Measurements from ENCODE around the gene CCDC149.

DNA sequence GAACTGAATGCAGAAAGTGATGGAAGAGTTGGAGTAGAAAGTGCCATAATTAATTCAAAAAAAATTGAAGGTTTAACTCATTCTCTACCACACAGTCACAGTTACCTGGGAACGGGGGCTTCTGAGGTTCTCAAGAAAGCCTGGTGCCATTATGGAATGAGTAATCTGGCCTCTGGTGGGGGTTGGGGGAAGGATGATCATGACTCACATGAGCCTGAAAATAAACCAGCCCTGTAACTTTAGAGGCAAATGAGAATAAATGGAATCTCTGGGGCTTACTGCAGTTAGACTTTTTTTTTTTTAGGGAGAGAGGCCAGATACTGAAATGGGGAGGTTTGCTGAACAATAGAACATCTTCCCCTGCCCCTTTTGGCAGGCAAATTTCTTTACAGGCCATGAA, 62.2 kb downstream of the CCDC149 start:
- TF ChIP-seq, protein P1, sequence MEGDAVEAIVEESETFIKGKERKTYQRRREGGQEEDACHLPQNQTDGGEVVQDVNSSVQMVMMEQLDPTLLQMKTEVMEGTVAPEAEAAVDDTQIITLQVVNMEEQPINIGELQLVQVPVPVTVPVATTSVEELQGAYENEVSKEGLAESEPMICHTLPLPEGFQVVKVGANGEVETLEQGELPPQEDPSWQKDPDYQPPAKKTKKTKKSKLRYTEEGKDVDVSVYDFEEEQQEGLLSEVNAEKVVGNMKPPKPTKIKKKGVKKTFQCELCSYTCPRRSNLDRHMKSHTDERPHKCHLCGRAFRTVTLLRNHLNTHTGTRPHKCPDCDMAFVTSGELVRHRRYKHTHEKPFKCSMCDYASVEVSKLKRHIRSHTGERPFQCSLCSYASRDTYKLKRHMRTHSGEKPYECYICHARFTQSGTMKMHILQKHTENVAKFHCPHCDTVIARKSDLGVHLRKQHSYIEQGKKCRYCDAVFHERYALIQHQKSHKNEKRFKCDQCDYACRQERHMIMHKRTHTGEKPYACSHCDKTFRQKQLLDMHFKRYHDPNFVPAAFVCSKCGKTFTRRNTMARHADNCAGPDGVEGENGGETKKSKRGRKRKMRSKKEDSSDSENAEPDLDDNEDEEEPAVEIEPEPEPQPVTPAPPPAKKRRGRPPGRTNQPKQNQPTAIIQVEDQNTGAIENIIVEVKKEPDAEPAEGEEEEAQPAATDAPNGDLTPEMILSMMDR (IDR thresholded peaks at IDR 0.05 in 2 of 3, conservative IDR thresholded peaks at IDR 0.05 in 1 of 3; ENCODE audit: borderline replicate concordance in 1 of 3, insufficient read depth in 1 of 3, low read depth in 2 of 3, low read length in 2 of 3), result no peak
- TF ChIP-seq POLR2AphosphoS5 (IDR thresholded peaks at IDR 0.05; ENCODE audit: low read depth, low read length) (no peak), SRF (IDR thresholded peaks at IDR 0.05; ENCODE audit: low read depth) (no peak), POLR2A (IDR thresholded peaks at IDR 0.05; ENCODE audit: borderline replicate concordance, extremely low read depth, insufficient read depth, insufficient read length) (no peak), YY1 (IDR thresholded peaks at IDR 0.05; ENCODE audit: extremely low read depth, insufficient replicate concordance, low read depth, low read length) (no peak), EZH2phosphoT487 (IDR thresholded peaks at IDR 0.05; ENCODE audit: borderline replicate concordance) (no peak), EZH2 (IDR thresholded peaks at IDR 0.05) (no peak), RAD21 (IDR thresholded peaks at IDR 0.05; ENCODE audit: low read depth) (no peak)
- TF ChIP-seq, protein P2, sequence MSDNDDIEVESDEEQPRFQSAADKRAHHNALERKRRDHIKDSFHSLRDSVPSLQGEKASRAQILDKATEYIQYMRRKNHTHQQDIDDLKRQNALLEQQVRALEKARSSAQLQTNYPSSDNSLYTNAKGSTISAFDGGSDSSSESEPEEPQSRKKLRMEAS (IDR thresholded peaks at IDR 0.05), result no peak
- TF ChIP-seq, protein P3, sequence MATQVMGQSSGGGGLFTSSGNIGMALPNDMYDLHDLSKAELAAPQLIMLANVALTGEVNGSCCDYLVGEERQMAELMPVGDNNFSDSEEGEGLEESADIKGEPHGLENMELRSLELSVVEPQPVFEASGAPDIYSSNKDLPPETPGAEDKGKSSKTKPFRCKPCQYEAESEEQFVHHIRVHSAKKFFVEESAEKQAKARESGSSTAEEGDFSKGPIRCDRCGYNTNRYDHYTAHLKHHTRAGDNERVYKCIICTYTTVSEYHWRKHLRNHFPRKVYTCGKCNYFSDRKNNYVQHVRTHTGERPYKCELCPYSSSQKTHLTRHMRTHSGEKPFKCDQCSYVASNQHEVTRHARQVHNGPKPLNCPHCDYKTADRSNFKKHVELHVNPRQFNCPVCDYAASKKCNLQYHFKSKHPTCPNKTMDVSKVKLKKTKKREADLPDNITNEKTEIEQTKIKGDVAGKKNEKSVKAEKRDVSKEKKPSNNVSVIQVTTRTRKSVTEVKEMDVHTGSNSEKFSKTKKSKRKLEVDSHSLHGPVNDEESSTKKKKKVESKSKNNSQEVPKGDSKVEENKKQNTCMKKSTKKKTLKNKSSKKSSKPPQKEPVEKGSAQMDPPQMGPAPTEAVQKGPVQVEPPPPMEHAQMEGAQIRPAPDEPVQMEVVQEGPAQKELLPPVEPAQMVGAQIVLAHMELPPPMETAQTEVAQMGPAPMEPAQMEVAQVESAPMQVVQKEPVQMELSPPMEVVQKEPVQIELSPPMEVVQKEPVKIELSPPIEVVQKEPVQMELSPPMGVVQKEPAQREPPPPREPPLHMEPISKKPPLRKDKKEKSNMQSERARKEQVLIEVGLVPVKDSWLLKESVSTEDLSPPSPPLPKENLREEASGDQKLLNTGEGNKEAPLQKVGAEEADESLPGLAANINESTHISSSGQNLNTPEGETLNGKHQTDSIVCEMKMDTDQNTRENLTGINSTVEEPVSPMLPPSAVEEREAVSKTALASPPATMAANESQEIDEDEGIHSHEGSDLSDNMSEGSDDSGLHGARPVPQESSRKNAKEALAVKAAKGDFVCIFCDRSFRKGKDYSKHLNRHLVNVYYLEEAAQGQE (IDR thresholded peaks at IDR 0.05; ENCODE audit: low read depth), result no peak
- TF ChIP-seq, protein P4, sequence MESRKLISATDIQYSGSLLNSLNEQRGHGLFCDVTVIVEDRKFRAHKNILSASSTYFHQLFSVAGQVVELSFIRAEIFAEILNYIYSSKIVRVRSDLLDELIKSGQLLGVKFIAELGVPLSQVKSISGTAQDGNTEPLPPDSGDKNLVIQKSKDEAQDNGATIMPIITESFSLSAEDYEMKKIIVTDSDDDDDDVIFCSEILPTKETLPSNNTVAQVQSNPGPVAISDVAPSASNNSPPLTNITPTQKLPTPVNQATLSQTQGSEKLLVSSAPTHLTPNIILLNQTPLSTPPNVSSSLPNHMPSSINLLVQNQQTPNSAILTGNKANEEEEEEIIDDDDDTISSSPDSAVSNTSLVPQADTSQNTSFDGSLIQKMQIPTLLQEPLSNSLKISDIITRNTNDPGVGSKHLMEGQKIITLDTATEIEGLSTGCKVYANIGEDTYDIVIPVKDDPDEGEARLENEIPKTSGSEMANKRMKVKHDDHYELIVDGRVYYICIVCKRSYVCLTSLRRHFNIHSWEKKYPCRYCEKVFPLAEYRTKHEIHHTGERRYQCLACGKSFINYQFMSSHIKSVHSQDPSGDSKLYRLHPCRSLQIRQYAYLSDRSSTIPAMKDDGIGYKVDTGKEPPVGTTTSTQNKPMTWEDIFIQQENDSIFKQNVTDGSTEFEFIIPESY (IDR thresholded peaks at IDR 0.05; ENCODE audit: extremely low read depth, insufficient replicate concordance, low read length), result no peak
